Keratinocyte (primary cell): ENCODE results near the gene LNPEP. TPM values are rescaled to one million over a fixed set of nuclear protein-coding genes. Genes with fewer than 3 reads are reported as not detected.

Source experiments
- DNase-seq: peaks from one replicate; pipeline ENCODE4 v3.0.0-alpha.2; 2011; ENCODE audit warnings: low read depth, missing footprints, low spot score
- FAIRE-seq: peaks from 2 replicates; lab custom pipeline; 2011; peaks lifted over from hg19 to GRCh38; lab: Jason Lieb, UNC
- H2AFZ ChIP-seq: 2 replicates; pipeline ENCODE4 v1.6.0; 2012; ENCODE audit warnings: low read length, control low read depth, inconsistent platforms; ENCODE audit not compliant: control insufficient read depth
- H3K27ac ChIP-seq: 2 replicates; pipeline ENCODE4 v1.5.1; 2011; ENCODE audit warnings: low read length; ENCODE audit not compliant: control insufficient read depth, insufficient read depth
- H3K27me3 ChIP-seq: 3 replicates; pipeline ENCODE4 v1.6.0; 2011; ENCODE audit warnings: low read length; ENCODE audit not compliant: control insufficient read depth, insufficient read depth; ENCODE audit errors: extremely low read depth
- H3K36me3 ChIP-seq, 2 experiments: 2 replicates in 1 of 2; 3 replicates in 1 of 2; pipeline ENCODE4 v1.5.1; 2011; ENCODE audit warnings: low read length in 2 of 2, mild to moderate bottlenecking in 1 of 2; ENCODE audit not compliant: control insufficient read depth in 2 of 2, insufficient read depth in 2 of 2; ENCODE audit errors: extremely low read depth in 1 of 2
- H3K4me1 ChIP-seq: 3 replicates; pipeline ENCODE4 v1.5.1; 2011; ENCODE audit warnings: low read length; ENCODE audit not compliant: control insufficient read depth, insufficient read depth; ENCODE audit errors: extremely low read depth
- H3K4me2 ChIP-seq: 3 replicates; pipeline ENCODE4 v1.6.0; 2011; ENCODE audit warnings: low read depth, low read length; ENCODE audit not compliant: control insufficient read depth, insufficient read depth; ENCODE audit errors: extremely low read depth
- H3K4me3 ChIP-seq, 3 experiments: fragments of 200-600 bp in 1 of 3; sonication (generic) in 1 of 3; 2 replicates in 2 of 3; 3 replicates in 1 of 3; pipeline ENCODE4 v1.5.1; 2011 to 2016; ENCODE audit warnings: low read length in 3 of 3, mild to moderate bottlenecking in 3 of 3, control low read depth in 2 of 3, inconsistent platforms in 1 of 3, low read depth in 1 of 3, mixed read lengths in 1 of 3, mixed run types in 1 of 3, moderate library complexity in 1 of 3; ENCODE audit not compliant: control insufficient read depth in 2 of 3, insufficient read depth in 2 of 3; ENCODE audit errors: extremely low read depth in 1 of 3
- H3K79me2 ChIP-seq: 2 replicates; pipeline ENCODE4 v1.6.0; 2012; ENCODE audit warnings: low read length; ENCODE audit not compliant: control insufficient read depth, insufficient read depth
- H3K9ac ChIP-seq: 3 replicates; pipeline ENCODE4 v1.6.0; 2011; ENCODE audit warnings: low read length; ENCODE audit not compliant: control insufficient read depth, insufficient read depth; ENCODE audit errors: extremely low read depth
- H3K9me1 ChIP-seq: 3 replicates; pipeline ENCODE4 v1.6.0; 2011; ENCODE audit warnings: low read length; ENCODE audit not compliant: control insufficient read depth, insufficient read depth; ENCODE audit errors: extremely low read depth
- H3K9me3 ChIP-seq: 2 replicates; pipeline ENCODE4 v1.5.1; 2012; ENCODE audit warnings: low read depth, low read length; ENCODE audit not compliant: control insufficient read depth
- H4K20me1 ChIP-seq: 3 replicates; pipeline ENCODE4 v1.6.0; 2011; ENCODE audit warnings: low read length; ENCODE audit not compliant: control insufficient read depth, insufficient read depth; ENCODE audit errors: extremely low read depth
- EZH2 ChIP-seq: IDR thresholded peaks from one replicate; pipeline ENCODE4 v1.6.1; 2012; ENCODE audit warnings: inconsistent platforms, mild to moderate bottlenecking, low read length, moderate library complexity
- dilution Hi-C: fragments of 300-500 bp; cut with MboI; formaldehyde crosslinking; loops from one replicate; pipeline ENCODE4 v1.7.0; 2020; ENCODE audit warnings: low sequenced_read_pairs; ENCODE audit not compliant: extremely low pct_ligation_motif_present
- polyA plus RNA-seq, 5 experiments: library from polyadenylated mRNA; depleted of rRNA in 3 of 5; stranded (reverse) in 3 of 5; stranded (forward) in 1 of 5; unstranded in 1 of 5; fragments of >200 nt; gene quantifications; 1 replicate in 1 of 5; 2 replicates in 3 of 5; 3 replicates in 1 of 5; pipeline versions ENCODE4 v1.2.1 to v1.2.3, GENCODE V29; 2011 to 2012; ENCODE audit warnings: missing spikeins in 2 of 5, low read depth in 1 of 5, low replicate concordance in 1 of 5
- TF ChIP-seq, protein P1 (sequence below), 3 experiments: IDR thresholded peaks in 1 of 3; conservative IDR thresholded peaks in 1 of 3; optimal IDR thresholded peaks in 1 of 3; 2 replicates in 2 of 3; 3 replicates in 1 of 3; pipeline versions ENCODE3 to v1.5.1; 2011; ENCODE audit warnings: low read length in 3 of 3, mild to moderate bottlenecking in 3 of 3, moderate library complexity in 2 of 3, control low read depth in 1 of 3, inconsistent platforms in 1 of 3; ENCODE audit not compliant: insufficient read depth in 2 of 3; ENCODE audit errors: extremely low read depth in 1 of 3

Gene LNPEP
- polyA plus RNA-seq, 1 donor (not counting 4 experiments of a cell fraction or from before 2014, with no cell fraction given) = 26.6 TPM

DNA sequence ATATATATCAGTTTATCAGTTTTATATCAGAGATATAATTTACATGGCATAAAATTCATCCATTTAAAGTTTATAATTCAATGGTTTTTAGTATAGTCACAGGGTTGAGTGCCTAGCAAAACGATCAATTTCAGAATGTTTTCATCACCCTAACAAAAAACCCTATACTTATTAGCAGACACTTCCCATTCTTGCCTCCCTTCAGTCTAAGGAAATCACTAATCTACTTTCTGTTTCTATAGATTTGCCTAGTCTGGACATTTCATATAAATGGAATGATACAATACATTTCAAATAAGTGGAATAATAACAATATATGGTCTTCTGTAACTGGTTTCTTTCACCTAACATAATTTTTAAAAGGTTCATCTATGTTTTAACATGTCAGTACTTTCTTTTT is 9.6 kb upstream of the LNPEP start:
- no peak for FAIRE-seq
- Histone ChIP-seq H3K9me3 (no peaks in the 10 kb centered on the region), H3K4me3 (no peak overlapping the region), H3K9me1 (no peaks in the 10 kb centered on the region), H3K36me3 (no peaks in the 10 kb centered on the region), H3K27me3 (no peaks in the 10 kb centered on the region), H3K9ac (no peak overlapping the region), H3K27ac (no peak overlapping the region), H3K4me1 (peaks cover 28% of the 10 kb centered on the region), H2AFZ (no peak overlapping the region), H4K20me1 (no peaks in the 10 kb centered on the region), H3K79me2 (no peaks in the 10 kb centered on the region), H3K4me2 (no peak overlapping the region)
- no peak for DNase-seq
- dilution Hi-C loops = no loop called here
- no peak for TF ChIP-seq EZH2
- TF ChIP-seq, protein P1, sequence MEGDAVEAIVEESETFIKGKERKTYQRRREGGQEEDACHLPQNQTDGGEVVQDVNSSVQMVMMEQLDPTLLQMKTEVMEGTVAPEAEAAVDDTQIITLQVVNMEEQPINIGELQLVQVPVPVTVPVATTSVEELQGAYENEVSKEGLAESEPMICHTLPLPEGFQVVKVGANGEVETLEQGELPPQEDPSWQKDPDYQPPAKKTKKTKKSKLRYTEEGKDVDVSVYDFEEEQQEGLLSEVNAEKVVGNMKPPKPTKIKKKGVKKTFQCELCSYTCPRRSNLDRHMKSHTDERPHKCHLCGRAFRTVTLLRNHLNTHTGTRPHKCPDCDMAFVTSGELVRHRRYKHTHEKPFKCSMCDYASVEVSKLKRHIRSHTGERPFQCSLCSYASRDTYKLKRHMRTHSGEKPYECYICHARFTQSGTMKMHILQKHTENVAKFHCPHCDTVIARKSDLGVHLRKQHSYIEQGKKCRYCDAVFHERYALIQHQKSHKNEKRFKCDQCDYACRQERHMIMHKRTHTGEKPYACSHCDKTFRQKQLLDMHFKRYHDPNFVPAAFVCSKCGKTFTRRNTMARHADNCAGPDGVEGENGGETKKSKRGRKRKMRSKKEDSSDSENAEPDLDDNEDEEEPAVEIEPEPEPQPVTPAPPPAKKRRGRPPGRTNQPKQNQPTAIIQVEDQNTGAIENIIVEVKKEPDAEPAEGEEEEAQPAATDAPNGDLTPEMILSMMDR (optimal IDR thresholded peaks at IDR 0.05 in 1 of 3, IDR thresholded peaks at IDR 0.05 in 1 of 3, conservative IDR thresholded peaks at IDR 0.05 in 1 of 3; ENCODE audit: extremely low read depth in 1 of 3, insufficient read depth in 2 of 3, low read length in 3 of 3) = no peak

DNA sequence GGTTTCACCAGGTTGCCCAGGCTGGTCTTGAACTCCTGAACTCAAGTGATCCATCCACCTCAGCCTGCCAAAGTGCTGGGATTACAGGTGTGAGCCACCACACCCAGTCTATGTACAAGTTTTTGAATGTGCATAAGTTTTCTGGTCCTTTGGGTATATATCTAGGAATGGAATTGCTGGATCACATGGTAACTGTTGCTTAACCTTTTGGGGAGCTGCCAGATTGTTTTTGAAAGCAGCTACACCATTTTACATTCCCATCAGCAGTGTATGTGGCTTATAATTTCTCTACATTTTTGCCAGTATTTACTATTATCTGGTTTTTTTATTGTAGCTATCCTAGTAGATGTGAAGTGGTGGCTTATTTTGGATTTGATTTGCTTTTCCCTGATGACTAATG is 8.9 kb upstream of the LNPEP start:
- H3K9me1 ChIP-seq = no peaks in the 10 kb centered on the region
- no peak overlapping the region for H3K4me2 ChIP-seq
- H4K20me1 ChIP-seq = no peaks in the 10 kb centered on the region
- dilution Hi-C loops = no loop called here
- no peaks in the 10 kb centered on the region for H3K9me3 ChIP-seq
- no peaks in the 10 kb centered on the region for H3K36me3 ChIP-seq
- no peak overlapping the region for H2AFZ ChIP-seq
- no peaks in the 10 kb centered on the region for H3K79me2 ChIP-seq
- no peak overlapping the region for H3K27ac ChIP-seq
- peaks cover 25% of the 10 kb centered on the region for H3K4me1 ChIP-seq
- H3K27me3 ChIP-seq = no peaks in the 10 kb centered on the region
- TF ChIP-seq, protein P1 (optimal IDR thresholded peaks at IDR 0.05 in 1 of 3, IDR thresholded peaks at IDR 0.05 in 1 of 3, conservative IDR thresholded peaks at IDR 0.05 in 1 of 3; ENCODE audit: extremely low read depth in 1 of 3, insufficient read depth in 2 of 3, low read length in 3 of 3) = no peak
- no peak for TF ChIP-seq EZH2
- FAIRE-seq = no peak
- DNase-seq = no peak
- H3K4me3 ChIP-seq = no peak overlapping the region
- H3K9ac ChIP-seq = no peak overlapping the region
